Fibroblast of peridontal ligament (primary cell): ENCODE data around the gene EPHB2.
"Not testable (repeated sequence)": the region's sequence is repeated elsewhere in the genome, so short reads cannot be mapped to it uniquely, and the experiment has no call there.

Source experiments
- DNase-seq: peaks from one replicate; pipeline ENCODE4 v3.0.0-alpha.2; 2010; ENCODE audit errors: extremely low read depth

Gene EPHB2

GRCh38 chr1:22691031-22691753 lies 19.4 kb upstream of the EPHB2 start:
- DNase-seq: no peak

GRCh38 chr1:22694172-22694571 lies 16.5 kb upstream of the EPHB2 start:
- DNase-seq: no peak

- DNase-seq: no peak
Observed at GRCh38 chr1:22696610-22697009, 14.0 kb upstream of the EPHB2 start.

GRCh38 chr1:22697980-22698379 lies 12.7 kb upstream of the EPHB2 start:
- DNase-seq: no peak

- DNase-seq: no peak
Observed at GRCh38 chr1:22699681-22700520, 10.7 kb upstream of the EPHB2 start.

- DNase-seq: no peak
Observed at GRCh38 chr1:22702296-22703085, 8.1 kb upstream of the EPHB2 start.

- peak; percentile 82 for DNase-seq
Observed at GRCh38 chr1:22704440-22705067, 6.1 kb upstream of the EPHB2 start.

GRCh38 chr1:22705586-22705985 lies 5.1 kb upstream of the EPHB2 start:
- DNase-seq: no peak

GRCh38 chr1:22706100-22706499 lies 4.5 kb upstream of the EPHB2 start:
- not testable (repeated sequence) for DNase-seq

- no peak for DNase-seq
Observed at GRCh38 chr1:22708777-22709176, 1.9 kb upstream of the EPHB2 start.

GRCh38 chr1:22709227-22709626 lies 1.4 kb upstream of the EPHB2 start:
- no peak for DNase-seq

GRCh38 chr1:22709891-22710700 lies 543 bp upstream of the EPHB2 start:
- DNase-seq: peak; percentile 68

GRCh38 chr1:22711071-22711470 lies 432 bp downstream of the EPHB2 start:
- DNase-seq: no peak

- DNase-seq: peak; percentile 33
Observed at GRCh38 chr1:22711591-22712501, 1.2 kb downstream of the EPHB2 start.

GRCh38 chr1:22712502-22713271 lies 2.0 kb downstream of the EPHB2 start:
- DNase-seq: peak; percentile 81

GRCh38 chr1:22714455-22714854 lies 3.8 kb downstream of the EPHB2 start:
- no peak for DNase-seq

- DNase-seq: no peak
Observed at GRCh38 chr1:22717037-22717760, 6.6 kb downstream of the EPHB2 start.

- no peak for DNase-seq
Observed at GRCh38 chr1:22721122-22721873, 10.7 kb downstream of the EPHB2 start.
